ENCODE results near the gene INSYN2B.

DNA sequence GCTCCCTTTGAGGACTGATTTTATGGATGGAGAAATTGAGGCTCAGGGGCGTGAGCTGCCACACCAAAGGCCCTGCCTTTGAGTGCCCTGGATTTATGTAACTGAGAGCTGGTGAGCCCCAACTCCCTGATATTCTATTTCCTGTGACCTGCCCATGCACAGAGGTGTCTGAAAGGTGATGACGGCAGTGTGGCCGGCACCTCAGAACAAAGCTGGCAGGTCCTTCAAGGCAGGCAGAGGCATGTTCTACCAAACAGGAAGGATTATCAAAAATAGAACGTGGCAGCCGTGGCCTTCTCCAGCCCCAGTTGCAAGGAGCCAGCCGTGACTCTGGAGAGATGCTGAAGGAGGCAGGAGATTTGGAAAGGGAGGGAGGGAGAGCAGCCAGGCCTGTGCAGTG is 36.2 kb downstream of the INSYN2B start:
- TF ChIP-seq EZH2 (IDR thresholded peaks at IDR 0.05; ENCODE audit: insufficient read depth, poor library complexity, severe bottlenecking) (no peak), EZH2phosphoT487 (IDR thresholded peaks at IDR 0.05; ENCODE audit: insufficient read depth, low read depth) (no peak)

All from GM23248 (cell line).